Esophagus (tissue), 2 donors: ENCODE measurements around the gene TUBB2B. TPM values are rescaled to one million over a fixed set of nuclear protein-coding genes. Genes with fewer than 3 reads are reported as not detected.
A peak's percentile ranks its signal among the peaks of the same experiment; 100 is the strongest.
"Not testable (repeated sequence)": the region's sequence is repeated elsewhere in the genome, so short reads cannot be mapped to it uniquely, and the experiment has no call there.

Experiments
- H3K27ac ChIP-seq, 2 donors: one replicate each; pipeline ENCODE4 v1.5.1; 2013; ENCODE audit warnings: low read depth in 2 of 2, mild to moderate bottlenecking in 2 of 2, inconsistent platforms in 1 of 2, low read length in 1 of 2, moderate library complexity in 1 of 2
- H3K27me3 ChIP-seq, 2 donors: one replicate each; pipeline ENCODE4 v1.6.1; 2013; ENCODE audit warnings: low read length in 2 of 2, control low read depth in 1 of 2, mild to moderate bottlenecking in 1 of 2; ENCODE audit not compliant: insufficient read depth in 2 of 2, control insufficient read depth in 1 of 2
- H3K36me3 ChIP-seq, 2 donors: one replicate each; pipeline ENCODE4 v1.6.1; 2013; ENCODE audit warnings: low read length in 1 of 2; ENCODE audit not compliant: control insufficient read depth in 2 of 2, insufficient read depth in 2 of 2
- H3K4me1 ChIP-seq, 2 donors: one replicate each; pipeline ENCODE4 v1.6.1; 2013; ENCODE audit warnings: low read length in 1 of 2; ENCODE audit not compliant: control insufficient read depth in 2 of 2, insufficient read depth in 2 of 2
- H3K4me3 ChIP-seq, 2 donors: one replicate each; pipeline ENCODE4 v1.5.1; 2013; ENCODE audit warnings: low read length in 2 of 2, mild to moderate bottlenecking in 2 of 2, low read depth in 1 of 2, moderate library complexity in 1 of 2
- H3K9me3 ChIP-seq, 2 donors: one replicate each; pipeline ENCODE4 v1.6.1; 2013; ENCODE audit warnings: mild to moderate bottlenecking in 2 of 2, low read depth in 1 of 2, low read length in 1 of 2, moderate library complexity in 1 of 2; ENCODE audit not compliant: control insufficient read depth in 2 of 2, insufficient read depth in 1 of 2
- WGBS, 2 donors: extraction: QIAGEN DNeasy Blood & Tissue Kit; methylation state at CpG; one replicate each; pipeline ENCODE4 v1.1.7; 2013; 5-methylcytosine and 5-hydroxymethylcytosine counted together
- polyA plus RNA-seq, 2 donors: library from polyadenylated mRNA; stranded (reverse); fragments of 200-250 nt; gene quantifications; one replicate each; pipeline ENCODE4 v1.2.3, GENCODE V29; 2013
- donor health status: healthy with polysubstance abuse.
- donor health status: Bipolar disorder and iron deficiency.

The TUBB2B gene
- polyA plus RNA-seq, 2 donors: 1.6 to 8.4 TPM

- peaks cover 0 to 2% of the 10 kb centered on the region in 2 donors for H3K4me1 ChIP-seq
- no peaks in the 10 kb centered on the region for H3K9me3 ChIP-seq
- 39 to 40% methylated on average over 36 of the region's 36 CpGs for WGBS, 2 donors
- H3K36me3 ChIP-seq: no peaks in the 10 kb centered on the region
- peak overlapping the region; percentile 13 to 17 for H3K4me3 ChIP-seq
- H3K27ac ChIP-seq: no peak overlapping the region
- no peaks in the 10 kb centered on the region for H3K27me3 ChIP-seq
These were observed 20.0 kb upstream of the TUBB2B start for GRCh38 chr6:3247255-3248146.

- H3K4me1 ChIP-seq: peaks cover 0 to 2% of the 10 kb centered on the region in 2 donors
- H3K36me3 ChIP-seq: no peaks in the 10 kb centered on the region
- H3K27me3 ChIP-seq: no peaks in the 10 kb centered on the region
- H3K9me3 ChIP-seq: no peaks in the 10 kb centered on the region
- 93 to 95% methylated on average over 5 of the region's 5 CpGs for WGBS, 2 donors
- H3K4me3 ChIP-seq: no peak overlapping the region
- no peak overlapping the region for H3K27ac ChIP-seq
These were observed 17.8 kb upstream of the TUBB2B start for GRCh38 chr6:3245216-3245615.

GRCh38 chr6:3244832-3245161 is 17.3 kb upstream of the TUBB2B start:
- H3K4me1 ChIP-seq, H3K9me3 ChIP-seq, H3K36me3 ChIP-seq, H3K27me3 ChIP-seq, H3K27ac ChIP-seq, H3K4me3 ChIP-seq: not testable (repeated sequence)
- 97% methylated on average over 7 of the region's 7 CpGs for WGBS, 2 donors

GRCh38 chr6:3244003-3244831 is 16.8 kb upstream of the TUBB2B start:
- no peak overlapping the region for H3K4me3 ChIP-seq
- H3K27ac ChIP-seq: no peak overlapping the region
- no peaks in the 10 kb centered on the region for H3K27me3 ChIP-seq
- no peaks in the 10 kb centered on the region for H3K9me3 ChIP-seq
- 81 to 83% methylated on average over 8 of the region's 8 CpGs for WGBS, 2 donors
- peaks cover 0 to 2% of the 10 kb centered on the region in 2 donors for H3K4me1 ChIP-seq
- H3K36me3 ChIP-seq: no peaks in the 10 kb centered on the region

GRCh38 chr6:3242768-3243167 is 15.3 kb upstream of the TUBB2B start:
- Histone ChIP-seq H3K27ac (no peak overlapping the region), H3K4me1 (no peaks in the 10 kb centered on the region), H3K27me3 (no peaks in the 10 kb centered on the region), H3K9me3 (no peaks in the 10 kb centered on the region), H3K36me3 (no peaks in the 10 kb centered on the region), H3K4me3 (no peak overlapping the region)
- WGBS, 2 donors: 70 to 84% methylated on average over 4 of the region's 4 CpGs

DNA sequence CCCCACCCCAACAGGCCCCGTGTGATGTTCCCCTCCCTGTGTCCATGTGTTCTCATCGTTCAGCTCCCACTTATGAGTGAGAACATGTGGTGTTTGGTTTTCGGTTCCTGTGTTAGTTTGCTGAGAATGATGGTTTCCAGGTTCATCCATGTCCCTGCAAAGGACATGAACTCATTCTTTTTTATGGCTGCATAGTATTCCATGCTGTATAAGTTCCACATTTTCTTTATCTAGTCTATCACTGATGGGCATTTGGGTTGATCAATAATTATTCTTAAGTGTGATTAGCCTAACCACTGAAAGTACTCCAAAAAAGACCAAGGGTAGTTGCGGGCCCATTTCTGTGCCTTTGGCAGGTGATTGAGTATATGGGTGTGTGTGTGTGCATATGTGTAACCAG is 14.3 kb upstream of the TUBB2B start:
- H3K27me3 ChIP-seq, H3K9me3 ChIP-seq, H3K4me1 ChIP-seq, H3K27ac ChIP-seq, H3K4me3 ChIP-seq, H3K36me3 ChIP-seq: not testable (repeated sequence)
- 90 to 96% methylated on average over 4 of the region's 4 CpGs for WGBS, 2 donors

GRCh38 chr6:3240595-3240994 is 13.1 kb upstream of the TUBB2B start:
- Histone ChIP-seq H3K36me3 (no peaks in the 10 kb centered on the region), H3K4me3 (no peak overlapping the region), H3K27me3 (no peaks in the 10 kb centered on the region), H3K9me3 (no peaks in the 10 kb centered on the region), H3K27ac (no peak overlapping the region), H3K4me1 (no peaks in the 10 kb centered on the region)
- 77 to 82% methylated on average over 7 of the region's 7 CpGs for WGBS, 2 donors

GRCh38 chr6:3239110-3239830 is 11.8 kb upstream of the TUBB2B start:
- Histone ChIP-seq H3K36me3 (no peaks in the 10 kb centered on the region), H3K4me1 (no peaks in the 10 kb centered on the region), H3K9me3 (no peaks in the 10 kb centered on the region), H3K27me3 (peaks cover 0 to 2% of the 10 kb centered on the region in 2 donors), H3K27ac (no peak overlapping the region), H3K4me3 (no peak overlapping the region)
- WGBS, 2 donors: 81 to 83% methylated on average over 13 of the region's 13 CpGs

DNA sequence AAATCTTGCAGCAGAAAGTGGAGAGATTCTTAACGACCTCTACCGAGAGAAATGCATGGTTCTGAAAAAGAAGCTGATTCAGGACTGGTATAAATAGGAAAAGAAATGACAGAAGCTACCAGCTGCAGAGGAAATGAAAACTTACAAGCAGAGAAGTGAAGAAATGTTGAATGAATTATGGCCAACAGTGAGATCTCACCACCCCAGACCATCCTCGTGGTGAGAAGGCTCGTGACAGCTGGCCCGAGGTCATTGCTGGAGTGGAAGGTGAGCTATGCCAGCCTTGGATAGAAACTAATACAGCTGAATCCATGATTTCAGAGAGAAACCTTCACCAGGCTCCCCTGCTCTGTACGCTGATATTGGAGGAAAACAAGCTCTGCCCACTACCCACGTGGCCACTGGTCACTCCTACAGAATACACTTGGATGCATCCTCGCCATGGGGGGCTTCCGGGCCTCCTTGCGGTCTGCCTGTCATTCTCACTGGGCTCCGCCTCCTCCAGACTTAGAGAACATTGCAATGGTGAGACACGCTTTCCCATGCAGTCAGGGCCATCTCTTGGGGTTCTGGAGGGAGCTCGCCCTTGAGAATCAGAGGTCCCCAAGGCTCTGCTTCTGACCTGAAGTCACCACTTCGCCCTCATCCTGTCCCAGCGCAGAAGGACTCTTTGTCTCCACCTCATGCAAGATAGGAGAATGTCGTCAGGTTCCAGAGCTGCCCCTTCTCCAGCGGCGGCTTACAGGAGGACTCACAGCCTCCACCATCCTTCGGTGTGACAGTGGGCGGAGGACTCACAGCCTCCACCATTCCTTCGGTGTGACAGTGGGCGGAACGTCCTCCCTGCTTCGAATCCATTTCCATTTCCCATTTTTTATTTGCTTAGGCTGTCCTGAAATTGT is 10.6 kb upstream of the TUBB2B start:
- Histone ChIP-seq H3K4me3 (no peak overlapping the region), H3K27ac (no peak overlapping the region), H3K9me3 (no peaks in the 10 kb centered on the region), H3K27me3 (peaks cover 0 to 2% of the 10 kb centered on the region in 2 donors), H3K4me1 (no peaks in the 10 kb centered on the region), H3K36me3 (no peaks in the 10 kb centered on the region)
- WGBS, 2 donors: 83 to 84% methylated on average over 24 of the region's 24 CpGs
